Epithelial cell of proximal tubule (primary cell): ENCODE results near the gene CRTC1. TPM values are rescaled to one million over a fixed set of nuclear protein-coding genes. Genes with fewer than 3 reads are reported as not detected.

Source experiments
- DNase-seq: peaks from one replicate; pipeline ENCODE4 v3.0.0-alpha.2; 2011; ENCODE audit warnings: low read depth
- H3K4me3 ChIP-seq: 2 replicates; pipeline ENCODE4 v1.5.1; 2011; ENCODE audit warnings: low read depth, mild to moderate bottlenecking, low read length
- total RNA-seq: library from RNA; depleted of rRNA; stranded (reverse); fragments of >200 nt; gene quantifications from 2 replicates; pipeline ENCODE4 v1.2.3, GENCODE V29; 2015
- TF ChIP-seq, protein P1 (sequence below): conservative IDR thresholded peaks from 2 replicates; pipeline ENCODE4 v1.5.1; 2012; ENCODE audit warnings: low read depth, mild to moderate bottlenecking, low read length

The CRTC1 gene
- total RNA-seq, 1 donor from 2014 or later = 3.0 TPM

DNA sequence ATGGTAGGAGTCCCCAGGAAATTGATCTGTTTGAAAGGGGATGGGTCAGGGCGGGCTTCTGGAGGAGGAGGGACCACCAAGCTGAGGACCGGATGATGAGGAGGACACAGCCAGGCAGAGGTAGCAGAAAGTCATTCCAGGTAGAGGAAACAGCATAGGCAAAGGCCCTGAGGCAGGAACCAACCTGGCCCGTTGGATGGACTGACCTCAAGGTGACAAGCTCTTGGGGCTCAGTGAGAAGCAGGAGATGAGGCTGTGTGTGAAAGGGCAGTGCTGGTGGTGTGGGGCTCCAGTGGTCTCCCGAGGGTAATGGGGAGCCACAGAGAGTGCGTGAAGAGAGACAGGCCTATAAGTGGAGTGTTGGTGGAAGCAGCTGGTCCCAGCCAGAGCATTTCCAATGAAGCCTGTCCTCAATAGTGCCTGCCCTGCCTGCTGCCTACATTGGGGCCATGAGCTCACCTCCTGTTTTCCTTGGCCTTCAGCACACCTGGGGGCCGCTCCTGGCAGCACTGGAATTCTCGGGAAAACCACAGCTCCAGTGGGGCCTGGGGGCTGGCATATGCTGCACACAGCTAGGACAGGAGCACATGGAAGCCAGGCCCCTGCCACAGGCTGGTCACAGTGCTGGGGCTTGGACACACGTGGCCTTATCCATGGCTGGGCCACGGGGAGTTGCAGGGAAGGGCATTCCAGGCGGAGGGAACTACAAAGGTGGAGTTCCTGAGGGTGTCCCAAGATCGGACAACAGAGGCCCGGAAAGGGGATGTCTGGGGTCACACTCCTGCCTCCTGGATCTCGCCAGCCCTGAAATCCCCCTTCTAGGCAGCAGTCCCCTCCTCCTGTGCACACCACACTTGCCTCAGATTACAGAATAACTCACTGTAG lies 109.9 kb downstream of the CRTC1 start:
- no peak overlapping the region for H3K4me3 ChIP-seq
- no peak for DNase-seq
- TF ChIP-seq, protein P1, sequence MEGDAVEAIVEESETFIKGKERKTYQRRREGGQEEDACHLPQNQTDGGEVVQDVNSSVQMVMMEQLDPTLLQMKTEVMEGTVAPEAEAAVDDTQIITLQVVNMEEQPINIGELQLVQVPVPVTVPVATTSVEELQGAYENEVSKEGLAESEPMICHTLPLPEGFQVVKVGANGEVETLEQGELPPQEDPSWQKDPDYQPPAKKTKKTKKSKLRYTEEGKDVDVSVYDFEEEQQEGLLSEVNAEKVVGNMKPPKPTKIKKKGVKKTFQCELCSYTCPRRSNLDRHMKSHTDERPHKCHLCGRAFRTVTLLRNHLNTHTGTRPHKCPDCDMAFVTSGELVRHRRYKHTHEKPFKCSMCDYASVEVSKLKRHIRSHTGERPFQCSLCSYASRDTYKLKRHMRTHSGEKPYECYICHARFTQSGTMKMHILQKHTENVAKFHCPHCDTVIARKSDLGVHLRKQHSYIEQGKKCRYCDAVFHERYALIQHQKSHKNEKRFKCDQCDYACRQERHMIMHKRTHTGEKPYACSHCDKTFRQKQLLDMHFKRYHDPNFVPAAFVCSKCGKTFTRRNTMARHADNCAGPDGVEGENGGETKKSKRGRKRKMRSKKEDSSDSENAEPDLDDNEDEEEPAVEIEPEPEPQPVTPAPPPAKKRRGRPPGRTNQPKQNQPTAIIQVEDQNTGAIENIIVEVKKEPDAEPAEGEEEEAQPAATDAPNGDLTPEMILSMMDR = no peak

DNA sequence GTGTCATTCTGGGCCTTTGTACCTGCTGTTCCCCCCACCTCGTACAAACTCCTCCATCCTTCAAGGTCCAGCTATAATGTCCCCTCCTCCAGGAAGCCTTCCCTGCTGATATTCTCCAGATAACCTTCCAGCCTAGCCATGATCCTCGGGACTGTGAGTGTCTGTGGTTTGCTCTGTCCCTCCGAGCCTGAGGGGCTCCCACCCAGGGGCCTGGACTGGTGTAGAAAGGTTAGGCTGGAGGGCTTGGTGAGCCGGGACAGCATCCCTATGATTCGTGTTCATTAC lies 110.5 kb downstream of the CRTC1 start:
- DNase-seq = no peak
- no peak overlapping the region for H3K4me3 ChIP-seq
- TF ChIP-seq, protein P1 = no peak

DNA sequence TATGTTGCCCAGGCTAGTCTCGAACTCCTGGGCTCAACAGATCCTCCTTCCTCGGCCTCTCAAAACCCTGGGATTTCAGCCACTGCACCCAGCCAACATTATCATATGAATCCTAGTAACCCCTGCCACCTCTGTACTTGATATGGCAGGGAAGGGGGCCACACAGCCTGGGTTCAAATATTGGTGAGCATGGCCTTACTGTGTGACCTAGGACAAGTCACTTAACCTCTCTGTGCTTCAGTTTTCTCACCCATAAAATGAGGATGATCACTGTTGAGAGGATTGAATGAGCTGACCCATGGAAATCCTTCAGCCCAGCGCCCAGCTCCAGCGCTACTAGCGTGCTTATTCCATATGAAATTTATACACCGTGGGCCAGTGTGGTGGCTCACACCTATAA lies 111.2 kb downstream of the CRTC1 start:
- DNase-seq = no peak
- H3K4me3 ChIP-seq = no peak overlapping the region
- TF ChIP-seq, protein P1 = no peak

DNA sequence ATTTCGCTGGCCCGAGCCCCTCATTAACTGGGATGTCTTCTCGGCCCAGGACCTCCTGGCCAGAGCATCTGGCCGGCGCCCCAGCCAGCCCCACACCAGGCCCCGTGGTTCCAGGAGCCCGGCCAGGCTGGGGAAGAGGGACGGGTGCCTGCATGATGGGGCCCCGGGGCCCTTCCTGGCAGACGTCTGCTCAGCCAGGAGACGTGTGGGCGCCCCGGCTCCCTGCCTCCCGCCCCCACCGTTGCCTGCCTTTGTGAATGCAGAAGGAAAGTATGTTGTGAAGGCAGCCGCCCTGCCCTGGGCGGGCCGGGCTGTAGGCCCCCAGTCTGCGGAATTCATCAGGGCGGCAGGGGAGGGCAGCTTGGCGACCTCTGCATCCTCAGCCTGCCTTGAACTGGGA lies 112.1 kb downstream of the CRTC1 start:
- TF ChIP-seq, protein P1 = no peak
- no peak overlapping the region for H3K4me3 ChIP-seq
- no peak for DNase-seq

DNA sequence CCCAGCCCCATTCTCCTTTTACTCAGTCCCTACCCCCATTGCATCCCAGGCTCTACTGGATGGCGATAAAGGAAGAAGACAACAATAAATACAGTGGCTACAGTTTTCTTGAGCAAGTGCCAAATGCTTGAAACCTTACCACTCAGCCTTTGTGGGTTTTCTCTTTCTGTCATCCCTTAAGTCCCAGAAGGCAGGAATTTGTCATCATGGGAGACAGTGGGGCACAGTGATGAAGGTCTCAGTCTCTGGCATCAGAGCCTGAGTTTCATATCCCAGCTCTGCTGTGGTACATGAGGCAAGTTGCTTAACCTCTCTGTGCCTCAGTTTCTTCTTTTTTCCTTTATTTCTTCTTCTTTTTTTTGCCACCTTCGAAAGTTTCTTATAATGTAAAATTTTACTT lies 112.8 kb downstream of the CRTC1 start:
- TF ChIP-seq, protein P1 = no peak
- DNase-seq = no peak
- H3K4me3 ChIP-seq = no peak overlapping the region

DNA sequence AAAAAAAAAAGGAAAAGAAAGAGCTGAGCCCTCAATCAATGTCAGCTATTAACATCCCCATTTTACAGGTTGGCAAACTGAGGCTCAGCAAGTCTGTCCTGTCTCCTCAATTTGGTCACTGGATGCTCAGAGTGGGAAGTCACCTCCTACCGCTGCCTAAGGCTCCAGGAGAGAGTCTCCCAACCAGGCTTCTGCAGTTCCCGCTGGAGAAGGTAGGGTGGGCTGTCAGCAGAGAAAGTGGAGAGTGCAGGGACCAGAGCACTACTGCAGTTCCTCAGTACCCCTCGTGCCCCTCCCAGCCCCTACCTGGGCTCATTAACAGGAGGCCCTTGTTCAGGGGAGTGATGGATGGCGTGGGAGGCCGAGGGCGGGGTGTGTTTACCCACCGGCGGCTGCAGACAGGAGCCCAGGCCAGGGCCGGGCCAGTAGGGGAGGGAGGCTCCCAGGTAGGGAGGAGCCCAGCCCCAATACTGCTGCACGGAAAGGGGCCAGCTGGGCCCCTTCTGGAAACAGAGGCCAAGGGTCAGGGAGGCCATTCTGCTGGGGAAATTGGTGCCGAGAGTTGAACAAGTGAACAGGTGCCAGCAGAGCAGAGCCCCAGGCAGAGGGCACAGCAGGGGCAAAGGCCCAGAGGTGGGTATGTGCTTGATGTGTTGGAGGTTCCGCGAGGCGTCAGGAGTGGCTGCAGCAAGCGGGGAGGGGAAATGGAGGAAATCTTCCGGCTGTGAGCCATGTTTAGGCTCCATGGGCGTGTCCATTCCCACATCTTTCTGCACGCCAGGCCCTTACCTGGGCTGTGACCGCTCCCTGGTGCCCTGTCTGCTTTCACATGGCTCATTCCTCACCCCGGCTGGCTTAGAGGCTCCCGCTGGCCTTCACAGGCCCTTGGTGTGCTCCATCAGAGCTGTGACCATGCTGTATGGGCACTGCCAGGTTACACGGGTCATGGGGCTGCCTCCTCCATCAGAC lies 115.2 kb downstream of the CRTC1 start:
- TF ChIP-seq, protein P1 = no peak
- DNase-seq = no peak

More for the DNA sequence above, 115.2 kb downstream of the CRTC1 start:
- H3K4me3 ChIP-seq = no peak overlapping the region
